ENCODE results near the gene C1orf35. TPM values are rescaled to one million over a fixed set of nuclear protein-coding genes. Genes with fewer than 3 reads are reported as not detected.
"Not testable (repeated sequence)": the region's sequence is repeated elsewhere in the genome, so short reads cannot be mapped to it uniquely, and the experiment has no call there.

The C1orf35 gene
- total RNA-seq, 3 donors from 2014 or later = 10.6 to 15.7 (median 13.9) TPM

DNA sequence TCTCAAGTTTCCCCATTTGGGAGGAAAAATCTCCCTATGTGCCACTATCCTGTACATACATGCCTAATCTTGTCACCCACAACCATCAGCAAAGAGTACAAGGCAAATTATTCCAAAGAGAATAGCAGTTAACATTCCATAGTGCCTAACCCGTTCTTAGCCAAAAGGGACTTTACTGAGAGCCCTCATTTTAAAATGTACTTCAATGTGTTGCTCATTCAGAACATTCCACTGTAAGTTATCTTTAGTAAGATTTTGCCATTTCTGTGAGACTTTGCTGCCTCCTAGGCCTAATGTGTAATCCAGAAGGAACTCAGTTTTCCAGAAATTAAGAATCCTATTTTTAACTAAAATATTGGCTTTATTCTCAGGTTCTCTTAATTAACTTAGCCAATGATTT lies 17.2 kb upstream of the C1orf35 start:
- TF ChIP-seq, protein P1, sequence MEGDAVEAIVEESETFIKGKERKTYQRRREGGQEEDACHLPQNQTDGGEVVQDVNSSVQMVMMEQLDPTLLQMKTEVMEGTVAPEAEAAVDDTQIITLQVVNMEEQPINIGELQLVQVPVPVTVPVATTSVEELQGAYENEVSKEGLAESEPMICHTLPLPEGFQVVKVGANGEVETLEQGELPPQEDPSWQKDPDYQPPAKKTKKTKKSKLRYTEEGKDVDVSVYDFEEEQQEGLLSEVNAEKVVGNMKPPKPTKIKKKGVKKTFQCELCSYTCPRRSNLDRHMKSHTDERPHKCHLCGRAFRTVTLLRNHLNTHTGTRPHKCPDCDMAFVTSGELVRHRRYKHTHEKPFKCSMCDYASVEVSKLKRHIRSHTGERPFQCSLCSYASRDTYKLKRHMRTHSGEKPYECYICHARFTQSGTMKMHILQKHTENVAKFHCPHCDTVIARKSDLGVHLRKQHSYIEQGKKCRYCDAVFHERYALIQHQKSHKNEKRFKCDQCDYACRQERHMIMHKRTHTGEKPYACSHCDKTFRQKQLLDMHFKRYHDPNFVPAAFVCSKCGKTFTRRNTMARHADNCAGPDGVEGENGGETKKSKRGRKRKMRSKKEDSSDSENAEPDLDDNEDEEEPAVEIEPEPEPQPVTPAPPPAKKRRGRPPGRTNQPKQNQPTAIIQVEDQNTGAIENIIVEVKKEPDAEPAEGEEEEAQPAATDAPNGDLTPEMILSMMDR (IDR thresholded peaks at IDR 0.05) = no peak
- Histone ChIP-seq H3K4me3 (no peak overlapping the region), H3K4me1 (ENCODE audit: low read depth) (no peaks in the 10 kb centered on the region), H3K9me3 (no peaks in the 10 kb centered on the region), H3K36me3 (ENCODE audit: low read depth) (no peaks in the 10 kb centered on the region)
- ATAC-seq (no peak), DNase-seq (no peak)
- intact Hi-C loops (cut with DNase I, micrococcal nuclease) = no loop called here

GRCh38 chr1:228118040-228118439 lies 14.9 kb upstream of the C1orf35 start:
- no peak for ATAC-seq
- no peaks in the 10 kb centered on the region for H3K9me3 ChIP-seq
- no peaks in the 10 kb centered on the region for H3K36me3 ChIP-seq (ENCODE audit: low read depth)
- H3K4me1 ChIP-seq (ENCODE audit: low read depth) = no peaks in the 10 kb centered on the region
- intact Hi-C loops (cut with DNase I, micrococcal nuclease) = no loop called here
- DNase-seq = no peak
- TF ChIP-seq, protein P1 (IDR thresholded peaks at IDR 0.05) = no peak
- H3K4me3 ChIP-seq = no peak overlapping the region

GRCh38 chr1:228117335-228117734 lies 14.2 kb upstream of the C1orf35 start:
- no peak for ATAC-seq
- TF ChIP-seq, protein P1 (IDR thresholded peaks at IDR 0.05) = no peak

GRCh38 chr1:228114827-228115226 lies 11.7 kb upstream of the C1orf35 start:
- intact Hi-C loops (cut with DNase I, micrococcal nuclease) = no loop called here
- ATAC-seq (no peak), DNase-seq (no peak)
- TF ChIP-seq, protein P1 (IDR thresholded peaks at IDR 0.05) = no peak
- no peaks in the 10 kb centered on the region for H3K4me1 ChIP-seq (ENCODE audit: low read depth)
- H3K36me3 ChIP-seq (ENCODE audit: low read depth) = no peaks in the 10 kb centered on the region
- H3K9me3 ChIP-seq = no peaks in the 10 kb centered on the region
- no peak overlapping the region for H3K4me3 ChIP-seq

More at GRCh38 chr1:228117335-228117734, 14.2 kb upstream of the C1orf35 start:
- Histone ChIP-seq H3K36me3 (ENCODE audit: low read depth) (no peaks in the 10 kb centered on the region), H3K9me3 (no peaks in the 10 kb centered on the region), H3K4me3 (no peak overlapping the region), H3K4me1 (ENCODE audit: low read depth) (no peaks in the 10 kb centered on the region)
- intact Hi-C loops (cut with DNase I, micrococcal nuclease) = no loop called here
- no peak for DNase-seq

- Histone ChIP-seq H3K36me3 (ENCODE audit: low read depth) (no peaks in the 10 kb centered on the region), H3K9me3 (no peaks in the 10 kb centered on the region), H3K4me3 (no peak overlapping the region), H3K4me1 (ENCODE audit: low read depth) (peaks cover 9% of the 10 kb centered on the region)
- intact Hi-C loops (cut with DNase I, micrococcal nuclease) = no loop called here
- no peak for DNase-seq
- TF ChIP-seq, protein P1 (IDR thresholded peaks at IDR 0.05) = no peak
- ATAC-seq = no peak
Observed at GRCh38 chr1:228112617-228113016, 9.5 kb upstream of the C1orf35 start.

- no peak overlapping the region for H3K4me3 ChIP-seq
- intact Hi-C loops (cut with DNase I, micrococcal nuclease) = no loop called here
- H3K9me3 ChIP-seq = no peaks in the 10 kb centered on the region
- no peak for DNase-seq
- peaks cover 9% of the 10 kb centered on the region for H3K4me1 ChIP-seq (ENCODE audit: low read depth)
- no peak for ATAC-seq
- no peaks in the 10 kb centered on the region for H3K36me3 ChIP-seq (ENCODE audit: low read depth)
- TF ChIP-seq, protein P1 (IDR thresholded peaks at IDR 0.05) = no peak
Observed at GRCh38 chr1:228112167-228112566, 9.0 kb upstream of the C1orf35 start.

DNA sequence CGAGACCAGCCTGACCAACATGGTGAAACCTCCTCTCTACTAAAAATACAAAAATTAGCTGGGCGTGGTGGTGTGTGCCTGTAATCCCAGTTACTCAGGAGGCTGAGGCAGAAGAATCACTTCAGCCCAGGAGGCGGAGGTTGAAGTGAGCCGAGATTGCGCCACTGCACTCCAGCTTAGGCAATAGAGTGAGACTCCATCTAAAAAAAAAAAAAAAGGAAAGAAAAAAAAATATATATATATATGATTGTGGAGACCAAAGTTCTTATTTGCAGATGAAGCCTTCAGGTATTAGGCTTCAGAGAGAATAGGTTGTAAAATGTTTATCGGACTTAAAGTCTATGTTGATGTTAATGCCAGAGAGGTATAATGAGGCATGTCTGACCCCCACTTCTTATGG lies 8.2 kb upstream of the C1orf35 start:
- ATAC-seq; H3K36me3 ChIP-seq (ENCODE audit: low read depth); H3K9me3 ChIP-seq; H3K4me1 ChIP-seq (ENCODE audit: low read depth); H3K4me3 ChIP-seq; intact Hi-C loops (cut with DNase I, micrococcal nuclease); DNase-seq: not testable (repeated sequence)
